Kidney (tissue), 14 donors: ENCODE data around the gene ITPK1. TPM values are rescaled to one million over a fixed set of nuclear protein-coding genes. Genes with fewer than 3 reads are reported as not detected.

Source experiments
- DNase-seq, 5 donors: peaks; one replicate each; pipeline ENCODE4 v3.0.0-alpha.2; 2013 to 2020
- FAIRE-seq: peaks from 2 replicates; lab custom pipeline; 2012; peaks lifted over from hg19 to GRCh38; lab: Jason Lieb, UNC
- H3K27ac ChIP-seq, 2 donors: one replicate each; pipeline ENCODE4 v1.7.0; 2013; ENCODE audit warnings: low read depth in 2 of 2, low read length in 2 of 2, inconsistent platforms in 1 of 2
- H3K27me3 ChIP-seq: one replicate; pipeline ENCODE4 v1.7.1; 2013; ENCODE audit warnings: low read length, inconsistent platforms; ENCODE audit not compliant: control insufficient read depth, insufficient read depth
- H3K36me3 ChIP-seq, 3 donors: one replicate each; pipeline versions ENCODE4 v1.7.0 to v1.7.1; 2013; ENCODE audit warnings: low read length in 3 of 3, control low read depth in 1 of 3, inconsistent platforms in 1 of 3; ENCODE audit not compliant: insufficient read depth in 3 of 3, control insufficient read depth in 2 of 3
- H3K4me1 ChIP-seq, 3 donors: one replicate each; pipeline versions ENCODE4 v1.7.0 to v1.7.1; 2013; ENCODE audit warnings: low read length in 3 of 3, inconsistent platforms in 1 of 3, low read depth in 1 of 3; ENCODE audit not compliant: control insufficient read depth in 2 of 3, insufficient read depth in 2 of 3
- H3K4me3 ChIP-seq, 3 donors: one replicate each; pipeline versions ENCODE4 v1.7.0 to v1.8.1; 2013; ENCODE audit warnings: low read length in 3 of 3, control low read depth in 1 of 3, inconsistent platforms in 1 of 3
- H3K9ac ChIP-seq, 3 donors: one replicate each; pipeline versions ENCODE4 v1.7.0 to v1.7.1; 2013; ENCODE audit warnings: low read length in 3 of 3, control low read depth in 1 of 3, inconsistent platforms in 1 of 3
- H3K9me3 ChIP-seq, 3 donors: one replicate each; pipeline versions ENCODE4 v1.7.0 to v1.7.1; 2013; ENCODE audit warnings: low read length in 3 of 3, control low read depth in 1 of 3, inconsistent platforms in 1 of 3; ENCODE audit not compliant: control insufficient read depth in 2 of 3, insufficient read depth in 1 of 3
- CTCF ChIP-seq: IDR thresholded peaks from 3 replicates; pipeline ENCODE4 v1.5.1; 2012; ENCODE audit warnings: mild to moderate bottlenecking, moderate library complexity, borderline replicate concordance; ENCODE audit not compliant: insufficient read depth; ENCODE audit errors: extremely low read depth
- intact Hi-C: fragments of 100-400 bp; cut with DNase I; formaldehyde crosslinking; loops from one replicate; pipeline ENCODE4 v1.11.1; 2022
- polyA plus RNA-seq: library from polyadenylated mRNA; stranded (reverse); fragments of 350-450 nt; fragmentation: Illumina TruSeq; extraction: RNeasy Lipid Tissue Mini Kit (QIAGEN cat#74804); gene quantifications from one replicate; pipeline ENCODE4 v1.2.3, GENCODE V29; 2014; ENCODE audit warnings: low read depth, low replicate concordance; ENCODE audit not compliant: insufficient read depth
- total RNA-seq: library from RNA; stranded (reverse); fragmentation: NEBNext Ultra II Directional; extraction: Animal tissue kit (Norgen Biotek cat#: 25700); gene quantifications from one replicate; pipeline ENCODE4 v1.2.1, GENCODE V29; 2021
- donor health status: control.
- donor health status: control.
- donor health status: control.
- donor health status: control.
- donor health status: control.
- donor health status: DM: yes; HTN: yes; CAD: no.
- donor health status: Normal renal cell carcinoma (clear cell type).

ITPK1 gene
- total and polyA plus RNA-seq, 2 donors from 2014 or later = 43.6 to 92.0 TPM

- Histone ChIP-seq H3K9ac (no peak overlapping the region), H3K4me3 (no peak overlapping the region), H3K9me3 (no peaks in the 10 kb centered on the region), H3K4me1 (peaks cover 0 to 31% (median 12%) of the 10 kb centered on the region in 3 donors), H3K36me3 (no peaks in the 10 kb centered on the region), H3K27ac (no peak overlapping the region), H3K27me3 (no peaks in the 10 kb centered on the region)
- FAIRE-seq (no peak), DNase-seq (peak in 3 of 5 donors; percentile 67 to 68 (median 68))
- intact Hi-C loops = no loop called here
- TF ChIP-seq CTCF = no peak
Observed at GRCh38 chr14:93010522-93011140, 105.1 kb downstream of the ITPK1 start.

GRCh38 chr14:93010130-93010499 is 105.6 kb downstream of the ITPK1 start:
- Histone ChIP-seq H3K9ac (no peak overlapping the region), H3K27me3 (no peaks in the 10 kb centered on the region), H3K4me1 (peaks cover 0 to 31% (median 12%) of the 10 kb centered on the region in 3 donors), H3K4me3 (no peak overlapping the region), H3K36me3 (no peaks in the 10 kb centered on the region), H3K9me3 (no peaks in the 10 kb centered on the region), H3K27ac (no peak overlapping the region)
- DNase-seq (no peak), FAIRE-seq (no peak)
- TF ChIP-seq CTCF = no peak
- intact Hi-C loops = no loop called here

DNA sequence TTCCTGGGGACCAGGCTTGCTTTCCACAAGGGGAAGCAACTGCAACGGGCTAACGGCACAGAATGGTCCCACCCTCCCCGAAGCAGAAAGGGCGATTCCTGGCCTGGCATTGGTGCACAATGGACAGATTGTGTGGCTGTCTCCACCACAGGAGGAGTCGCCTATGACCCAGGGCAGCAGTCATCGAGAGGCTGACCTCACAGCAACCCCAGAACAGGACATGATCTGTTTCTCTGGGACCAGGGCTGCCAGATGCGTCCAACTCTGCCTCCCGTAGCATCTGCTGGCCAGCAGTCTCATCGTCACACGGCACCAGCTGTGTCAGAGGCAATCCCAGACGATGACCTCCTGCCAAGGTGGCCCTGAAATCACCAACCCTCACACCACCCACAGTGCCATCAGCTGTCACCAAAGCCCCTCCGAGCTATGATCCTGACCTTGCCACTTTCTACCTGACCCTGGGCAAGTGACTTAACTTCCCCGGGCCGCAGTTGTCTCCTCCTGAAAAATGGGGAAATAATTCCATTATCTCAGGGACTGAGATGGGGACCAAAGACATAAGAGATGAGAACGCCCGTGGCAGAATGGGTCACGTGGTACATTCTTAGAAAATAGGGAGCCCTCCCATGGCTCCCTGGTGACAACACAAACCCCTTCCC is 106.1 kb downstream of the ITPK1 start:
- no peak for TF ChIP-seq CTCF
- no peak for FAIRE-seq
- no peaks in the 10 kb centered on the region for H3K36me3 ChIP-seq
- intact Hi-C loops = no loop called here
- no peak overlapping the region for H3K9ac ChIP-seq
- H3K4me1 ChIP-seq = peaks cover 0 to 31% (median 12%) of the 10 kb centered on the region in 3 donors
- no peak overlapping the region for H3K27ac ChIP-seq
- H3K9me3 ChIP-seq = no peaks in the 10 kb centered on the region
- no peak overlapping the region for H3K4me3 ChIP-seq
- H3K27me3 ChIP-seq = no peaks in the 10 kb centered on the region
- DNase-seq = no peak
